T-helper 17 cell (primary cell): ENCODE measurements around the gene ATP10D. TPM values are rescaled to one million over a fixed set of nuclear protein-coding genes. Genes with fewer than 3 reads are reported as not detected.
"Not testable (repeated sequence)": the region's sequence is repeated elsewhere in the genome, so short reads cannot be mapped to it uniquely, and the experiment has no call there.

Experiments
- ATAC-seq: fragments of 150-1000 bp; cut with Tn5 transposase; 2 replicates; pipeline ENCODE4 v1.10.0; 2021; ENCODE audit warnings: mild to moderate bottlenecking, moderate library complexity
- DNase-seq, 3 donors: peaks; one replicate each; pipeline versions ENCODE4 v3.0.0 to v3.0.0-alpha.2; 2020 to 2021
- H3K9me3 ChIP-seq: one replicate; pipeline ENCODE4 v1.7.0; 2013; ENCODE audit warnings: low read length, mild to moderate bottlenecking; ENCODE audit not compliant: control insufficient read depth, poor library complexity, severe bottlenecking
- H3K27ac Mint-ChIP-seq: one replicate; pipeline ENCODE4 v1.8.0; 2022; ENCODE audit warnings: mild to moderate bottlenecking, moderate library complexity, mixed read lengths
- H3K27me3 Mint-ChIP-seq: one replicate; pipeline ENCODE4 v1.8.0; 2022; ENCODE audit warnings: mixed read lengths
- H3K36me3 Mint-ChIP-seq: one replicate; pipeline ENCODE4 v1.8.0; 2022; ENCODE audit warnings: low read depth, mixed read lengths
- H3K4me1 Mint-ChIP-seq: one replicate; pipeline ENCODE4 v1.8.0; 2022; ENCODE audit warnings: mild to moderate bottlenecking, mixed read lengths
- H3K4me3 Mint-ChIP-seq: one replicate; pipeline ENCODE4 v1.8.0; 2022; ENCODE audit warnings: mild to moderate bottlenecking, moderate library complexity, mixed read lengths
- total RNA-seq, 4 donors: library from RNA in 2 of 4; stranded (reverse) in 2 of 4; gene quantifications; one replicate each; pipeline ENCODE4 v1.2.3 and lab custom pipeline; 2022 to 2026

Gene ATP10D
- total RNA-seq, 2 donors from 2014 or later: 1.7 to 4.1 TPM

GRCh38 chr4:47553329-47554125, 68.5 kb downstream of the ATP10D start:
- ATAC-seq (no peak), DNase-seq (no peak)
- Mint-ChIP-seq H3K27me3 (no peaks in the 10 kb centered on the region), H3K4me1 (peaks cover 3% of the 10 kb centered on the region), H3K36me3 (peaks cover 2% of the 10 kb centered on the region), H3K27ac (no peak overlapping the region), H3K4me3 (no peak overlapping the region)
- no peaks in the 10 kb centered on the region for H3K9me3 ChIP-seq

- H3K27ac Mint-ChIP-seq, DNase-seq: not testable (repeated sequence)
Measured at GRCh38 chr4:47555920-47556319, 70.8 kb downstream of the ATP10D start.

DNA sequence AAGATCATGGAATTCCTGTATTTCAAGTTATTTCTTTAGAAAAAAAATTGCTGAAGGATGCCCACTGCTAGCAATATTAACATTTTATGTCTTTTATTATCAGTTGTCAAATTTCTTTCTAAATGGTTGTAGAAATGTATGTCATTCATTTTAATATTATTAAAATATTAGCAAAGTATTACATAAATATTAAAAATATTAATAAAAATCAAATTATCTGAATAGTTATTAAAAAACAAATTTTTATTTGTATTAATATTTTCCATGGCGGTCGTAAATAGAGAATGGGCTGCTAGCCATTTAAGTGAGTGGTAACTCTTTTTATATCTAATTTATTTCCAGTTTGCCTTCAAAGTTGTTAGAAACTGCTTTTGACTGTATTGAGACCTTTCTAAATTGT, 72.2 kb downstream of the ATP10D start:
- Mint-ChIP-seq H3K36me3 (peaks cover 2% of the 10 kb centered on the region), H3K27me3 (no peaks in the 10 kb centered on the region), H3K27ac (no peak overlapping the region), H3K4me1 (peaks cover 2% of the 10 kb centered on the region), H3K4me3 (no peak overlapping the region)
- DNase-seq: no peak
- H3K9me3 ChIP-seq: no peaks in the 10 kb centered on the region
- no peak for ATAC-seq

More at GRCh38 chr4:47555920-47556319, 70.8 kb downstream of the ATP10D start:
- not testable (repeated sequence) for H3K36me3 Mint-ChIP-seq, H3K27me3 Mint-ChIP-seq, ATAC-seq, H3K9me3 ChIP-seq, H3K4me3 Mint-ChIP-seq, H3K4me1 Mint-ChIP-seq

- H3K36me3 Mint-ChIP-seq: peaks cover 2% of the 10 kb centered on the region
- ATAC-seq (no peak), DNase-seq (no peak)
- H3K9me3 ChIP-seq: no peaks in the 10 kb centered on the region
- H3K4me3 Mint-ChIP-seq: no peak overlapping the region
- no peak overlapping the region for H3K27ac Mint-ChIP-seq
- no peaks in the 10 kb centered on the region for H3K27me3 Mint-ChIP-seq
- H3K4me1 Mint-ChIP-seq: peaks cover 9% of the 10 kb centered on the region
Measured at GRCh38 chr4:47560682-47561081, 75.6 kb downstream of the ATP10D start.

DNA sequence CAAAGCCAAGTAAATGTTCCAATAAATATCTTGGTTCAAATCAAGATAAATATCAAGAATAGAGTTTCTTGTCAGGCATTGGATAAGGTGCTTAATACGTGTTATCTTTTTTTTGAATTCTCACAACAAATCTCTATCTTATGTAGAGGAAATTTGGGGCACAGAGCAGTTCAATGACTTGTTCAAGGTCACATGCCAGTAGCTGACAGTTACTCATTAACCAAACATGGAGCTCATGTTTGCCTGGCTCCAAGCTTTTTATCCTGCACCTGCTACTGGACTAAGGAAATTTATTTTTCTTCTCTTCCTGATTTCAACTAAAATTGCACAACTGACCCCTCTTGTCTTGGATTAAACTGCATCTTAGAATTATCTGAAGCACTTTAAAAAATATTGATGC, 76.3 kb downstream of the ATP10D start:
- no peaks in the 10 kb centered on the region for H3K9me3 ChIP-seq
- Mint-ChIP-seq H3K36me3 (peaks cover 2% of the 10 kb centered on the region), H3K4me3 (no peak overlapping the region), H3K4me1 (peaks cover 9% of the 10 kb centered on the region), H3K27ac (no peak overlapping the region), H3K27me3 (no peaks in the 10 kb centered on the region)
- DNase-seq (no peak), ATAC-seq (no peak)

- H3K27me3 Mint-ChIP-seq: no peaks in the 10 kb centered on the region
- peaks cover 9% of the 10 kb centered on the region for H3K4me1 Mint-ChIP-seq
- no peaks in the 10 kb centered on the region for H3K9me3 ChIP-seq
- H3K36me3 Mint-ChIP-seq: peaks cover 2% of the 10 kb centered on the region
- no peak for DNase-seq
- H3K4me3 Mint-ChIP-seq: no peak overlapping the region
- ATAC-seq: peak; percentile 54
- no peak overlapping the region for H3K27ac Mint-ChIP-seq
Measured at GRCh38 chr4:47562297-47562696, 77.2 kb downstream of the ATP10D start.

DNA sequence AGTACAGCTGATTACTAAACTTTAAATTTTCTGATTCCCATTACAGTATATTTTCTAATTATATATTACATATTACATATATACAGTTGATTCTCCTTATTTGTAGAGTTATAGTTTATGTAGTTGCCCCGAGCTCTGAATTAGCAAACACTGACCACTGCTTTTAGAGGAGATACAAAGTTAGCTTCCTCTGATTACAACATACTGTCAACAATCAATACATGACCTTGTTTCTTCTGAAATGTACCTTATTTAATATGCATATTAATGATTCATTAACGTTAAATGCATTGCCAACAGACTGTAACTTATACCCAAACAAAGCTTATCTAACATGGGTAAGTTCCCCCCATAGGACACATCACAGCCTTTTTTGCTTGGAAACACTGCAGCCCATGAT, 81.5 kb downstream of the ATP10D start:
- no peak overlapping the region for H3K27ac Mint-ChIP-seq
- DNase-seq (no peak), ATAC-seq (no peak)
- H3K36me3 Mint-ChIP-seq: peaks cover 8% of the 10 kb centered on the region
- H3K27me3 Mint-ChIP-seq: peaks cover 14% of the 10 kb centered on the region
- H3K4me3 Mint-ChIP-seq: no peak overlapping the region
- no peaks in the 10 kb centered on the region for H3K9me3 ChIP-seq
- peaks cover 13% of the 10 kb centered on the region for H3K4me1 Mint-ChIP-seq

- Mint-ChIP-seq H3K4me1 (peaks cover 14% of the 10 kb centered on the region), H3K27ac (no peak overlapping the region), H3K27me3 (peaks cover 14% of the 10 kb centered on the region), H3K36me3 (peaks cover 8% of the 10 kb centered on the region), H3K4me3 (no peak overlapping the region)
- ATAC-seq (no peak), DNase-seq (no peak)
- H3K9me3 ChIP-seq: no peaks in the 10 kb centered on the region
Measured at GRCh38 chr4:47566969-47567368, 81.9 kb downstream of the ATP10D start.

- ATAC-seq (no peak), DNase-seq (no peak)
- Mint-ChIP-seq H3K27ac (no peak overlapping the region), H3K4me1 (peaks cover 10% of the 10 kb centered on the region), H3K27me3 (peaks cover 14% of the 10 kb centered on the region), H3K4me3 (no peak overlapping the region), H3K36me3 (peaks cover 8% of the 10 kb centered on the region)
- no peaks in the 10 kb centered on the region for H3K9me3 ChIP-seq
Measured at GRCh38 chr4:47567511-47567910, 82.4 kb downstream of the ATP10D start.

DNA sequence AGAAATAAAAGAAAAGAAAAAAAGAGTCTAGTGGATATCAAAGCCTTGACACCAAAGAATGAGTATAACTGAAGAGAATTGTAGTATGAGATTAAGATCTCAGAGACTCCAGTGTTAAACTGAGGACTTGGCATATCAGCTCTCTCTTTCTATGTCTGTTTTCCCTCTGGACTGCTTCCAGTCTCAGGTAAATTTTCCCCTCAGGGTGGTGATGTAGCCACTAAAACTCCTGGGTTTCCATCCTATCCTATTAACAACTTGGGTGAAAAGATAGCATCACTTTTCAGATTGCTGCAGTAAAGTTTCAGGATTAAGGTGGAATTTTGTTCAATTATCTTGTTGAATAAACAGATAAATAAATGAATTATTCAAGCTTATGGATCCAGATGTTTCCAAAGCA, 85.7 kb downstream of the ATP10D start:
- H3K27ac Mint-ChIP-seq: peak overlapping the region; percentile 19
- ATAC-seq: no peak
- H3K4me1 Mint-ChIP-seq: peaks cover 5% of the 10 kb centered on the region
- H3K9me3 ChIP-seq: no peaks in the 10 kb centered on the region
- H3K36me3 Mint-ChIP-seq: peaks cover 13% of the 10 kb centered on the region
- DNase-seq: no peak
- peaks cover 14% of the 10 kb centered on the region for H3K27me3 Mint-ChIP-seq
- no peak overlapping the region for H3K4me3 Mint-ChIP-seq

DNA sequence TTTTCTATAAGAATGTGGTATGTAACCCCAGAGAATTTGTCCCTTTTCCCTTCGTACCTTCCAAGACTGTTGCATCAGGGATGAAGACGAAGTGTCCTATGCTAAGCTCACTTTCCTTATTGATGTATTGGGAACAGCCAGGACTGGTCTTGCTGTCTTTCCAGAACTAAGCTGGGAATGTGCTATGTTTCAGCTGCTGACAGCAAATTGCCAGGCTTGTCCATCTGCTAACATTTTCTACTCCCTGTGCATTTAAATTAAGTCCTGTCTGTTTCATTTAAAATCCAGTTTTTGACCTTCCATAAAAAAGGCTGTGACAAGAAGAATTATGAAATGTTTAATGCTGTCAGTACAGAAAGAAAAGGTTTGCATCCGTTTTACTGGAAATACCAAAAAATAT, 87.9 kb downstream of the ATP10D start:
- H3K27ac Mint-ChIP-seq: no peak overlapping the region
- ATAC-seq (no peak), DNase-seq (no peak)
- no peaks in the 10 kb centered on the region for H3K9me3 ChIP-seq
- H3K36me3 Mint-ChIP-seq: peaks cover 15% of the 10 kb centered on the region
- peaks cover 5% of the 10 kb centered on the region for H3K4me1 Mint-ChIP-seq
- H3K4me3 Mint-ChIP-seq: no peak overlapping the region
- H3K27me3 Mint-ChIP-seq: peaks cover 14% of the 10 kb centered on the region

- no peaks in the 10 kb centered on the region for H3K4me1 Mint-ChIP-seq
- peaks cover 16% of the 10 kb centered on the region for H3K36me3 Mint-ChIP-seq
- H3K4me3 Mint-ChIP-seq: no peak overlapping the region
- no peak for DNase-seq
- no peaks in the 10 kb centered on the region for H3K9me3 ChIP-seq
- ATAC-seq: no peak
- no peak overlapping the region for H3K27ac Mint-ChIP-seq
- peaks cover 5% of the 10 kb centered on the region for H3K27me3 Mint-ChIP-seq
Measured at GRCh38 chr4:47577779-47578553, 92.9 kb downstream of the ATP10D start.

DNA sequence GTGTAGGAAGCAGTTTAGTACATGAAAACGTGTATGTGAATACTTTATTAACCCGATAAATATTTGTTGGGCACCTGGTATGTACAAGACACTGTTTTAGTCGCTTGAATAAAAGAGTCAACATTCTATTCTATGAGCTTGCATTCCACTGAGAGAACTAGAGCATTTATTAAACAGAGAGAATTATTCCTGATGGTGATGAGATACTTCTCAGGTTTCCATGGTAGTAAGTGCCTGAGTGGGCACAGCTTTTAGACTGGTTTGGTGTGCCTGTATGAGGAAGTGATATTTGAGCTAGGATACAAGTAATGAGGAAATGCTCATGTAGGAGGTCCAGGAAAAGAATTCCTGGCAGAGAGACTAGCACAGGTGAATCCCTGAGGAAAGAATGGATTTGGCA, 94.2 kb downstream of the ATP10D start:
- Mint-ChIP-seq H3K27ac (no peak overlapping the region), H3K36me3 (peaks cover 11% of the 10 kb centered on the region), H3K4me1 (no peaks in the 10 kb centered on the region), H3K27me3 (peaks cover 5% of the 10 kb centered on the region), H3K4me3 (no peak overlapping the region)
- ATAC-seq (no peak), DNase-seq (no peak)
- no peaks in the 10 kb centered on the region for H3K9me3 ChIP-seq
